HepG2 (cell line): ENCODE measurements around the gene SPATA13. TPM values are rescaled to one million over a fixed set of nuclear protein-coding genes. Genes with fewer than 3 reads are reported as not detected.

ENCODE experiments used
- ATAC-seq: fragments of 200-7000 bp; cut with Tn5 transposase; 3 replicates; pipeline ENCODE4 v1.9.1; 2020; ENCODE audit warnings: mild to moderate bottlenecking, moderate library complexity
- BruUV-seq: library from RNA; stranded (reverse); fragments of 400-500 nt; replicated peaks from 2 replicates; lab custom pipeline; 2021; lab: Mats Ljungman, UMichigan
- CTCF ChIA-PET: fragments of 300-600 bp; formaldehyde crosslinking; extraction: SDS; loops from one replicate; lab custom pipeline; 2021; ENCODE audit warnings: low total read pairs, inconsistent platforms, low intra/inter-chr PET ratio; lab: Yijun Ruan, JAX
- POLR2A ChIA-PET: fragments of 350-600 bp; sonication (Branson Sonifier 250); formaldehyde crosslinking; loops from one replicate; lab custom pipeline; 2020; ENCODE audit warnings: antibody characterized with exemption, inconsistent platforms; lab: Yijun Ruan, JAX
- DNase-seq: peaks from one replicate; pipeline ENCODE4 v3.0.0-alpha.2; 2015; ENCODE audit warnings: low spot score
- FAIRE-seq: peaks from 3 replicates; lab custom pipeline; 2011; peaks lifted over from hg19 to GRCh38; lab: Jason Lieb, UNC
- H2AFZ ChIP-seq: one replicate; pipeline ENCODE4 v1.6.1; 2011; ENCODE audit warnings: low read length, inconsistent platforms
- H3K27ac ChIP-seq: fragments of 300-600 bp; 3 replicates; pipeline ENCODE4 v1.8.0; 2011; ENCODE audit warnings: mixed run types, mild to moderate bottlenecking, mixed read lengths, low read length, inconsistent platforms; ENCODE audit not compliant: insufficient read depth; ENCODE audit errors: extremely low read length
- H3K27me3 ChIP-seq, 2 experiments: fragments of 200-600 bp in 1 of 2; 2 replicates in 1 of 2; 3 replicates in 1 of 2; pipeline versions ENCODE4 v1.6.0 to v1.8.0; 2011; ENCODE audit warnings: low read length in 2 of 2, mild to moderate bottlenecking in 2 of 2, moderate library complexity in 2 of 2, inconsistent platforms in 1 of 2; ENCODE audit not compliant: insufficient read depth in 2 of 2, control insufficient read depth in 1 of 2
- H3K36me3 ChIP-seq, 2 experiments: fragments of 200-600 bp in 1 of 2; replicated peaks in 1 of 2; 2 replicates in 1 of 2; 3 replicates in 1 of 2; pipeline versions ENCODE4 v1.5.1 to v1.8.0; 2011; ENCODE audit warnings: low read length in 2 of 2, inconsistent platforms in 1 of 2; ENCODE audit not compliant: insufficient read depth in 2 of 2, control insufficient read depth in 1 of 2
- H3K4me1 ChIP-seq: 2 replicates; pipeline ENCODE4 v1.5.1; 2012; ENCODE audit warnings: low read length, inconsistent platforms; ENCODE audit not compliant: insufficient read depth
- H3K4me2 ChIP-seq: 2 replicates; pipeline ENCODE4 v1.6.0; 2011; ENCODE audit warnings: low read depth, low read length, inconsistent platforms
- H3K4me3 ChIP-seq, 3 experiments: fragments of 200-600 bp in 1 of 3; sonication (generic), shearing (Covaris generic) in 1 of 3; replicated peaks in 1 of 3; 2 replicates each; pipeline ENCODE4 v1.5.1; 2011 to 2016; ENCODE audit warnings: low read length in 3 of 3, inconsistent platforms in 2 of 3, low read depth in 2 of 3, mild to moderate bottlenecking in 2 of 3, control low read depth in 1 of 3, mixed read lengths in 1 of 3; ENCODE audit not compliant: insufficient read depth in 1 of 3
- H3K79me2 ChIP-seq: one replicate; pipeline ENCODE4 v1.6.1; 2011; ENCODE audit warnings: low read length, inconsistent platforms; ENCODE audit not compliant: insufficient read depth
- H3K9ac ChIP-seq: 2 replicates; pipeline ENCODE4 v1.6.0; 2011; ENCODE audit warnings: mild to moderate bottlenecking, low read depth, low read length, inconsistent platforms; ENCODE audit not compliant: insufficient read depth
- H3K9me3 ChIP-seq: 2 replicates; pipeline ENCODE4 v1.5.1; 2012; ENCODE audit warnings: mild to moderate bottlenecking, low read length
- H4K20me1 ChIP-seq: 2 replicates; pipeline ENCODE4 v1.6.0; 2011; ENCODE audit warnings: inconsistent platforms, mild to moderate bottlenecking, low read length, moderate library complexity; ENCODE audit not compliant: insufficient read depth
- CEBPB ChIP-seq: IDR thresholded peaks from 2 replicates; pipeline ENCODE4 v1.6.1; 2011; ENCODE audit warnings: low read depth, low read length, improper control_type of control experiment, borderline replicate concordance
- CEBPG ChIP-seq: IDR thresholded peaks from 2 replicates; pipeline ENCODE4 v1.6.1; 2016
- KDM5A ChIP-seq: fragments of 200-600 bp; sonication (generic); IDR thresholded peaks from 2 replicates; pipeline ENCODE4 v1.7.0; 2018; ENCODE audit warnings: antibody characterized with exemption, mild to moderate bottlenecking, low read length, borderline replicate concordance
- KLF15 ChIP-seq: sonication (generic); formaldehyde crosslinking; IDR thresholded peaks from 2 replicates; pipeline ENCODE4 v1.8.1; 2023; ENCODE audit warnings: borderline replicate concordance, mild to moderate bottlenecking, inconsistent platforms, missing genetic modification reagents, mixed read lengths
- MED1 ChIP-seq: sonication (generic); formaldehyde crosslinking; IDR thresholded peaks from 2 replicates; pipeline ENCODE4 v1.4.0; 2020; ENCODE audit warnings: missing genetic modification reagents
- NRL ChIP-seq: sonication (generic); formaldehyde crosslinking; IDR thresholded peaks from 2 replicates; pipeline ENCODE4 v1.5.0; 2020; ENCODE audit warnings: missing genetic modification reagents, mild to moderate bottlenecking, moderate library complexity, borderline replicate concordance
- PHF20 ChIP-seq: sonication (generic); formaldehyde crosslinking; IDR thresholded peaks from 2 replicates; pipeline ENCODE4 v1.5.0; 2020; ENCODE audit warnings: mild to moderate bottlenecking, missing genetic modification reagents
- RBFOX2 ChIP-seq: fragments of 200-400 bp; formaldehyde crosslinking; IDR thresholded peaks from 2 replicates; pipeline ENCODE4 v1.6.1; 2017; ENCODE audit warnings: low read depth, mild to moderate bottlenecking, low read length
- RXRB ChIP-seq: IDR thresholded peaks from 2 replicates; pipeline ENCODE4 v1.6.1; 2016; ENCODE audit warnings: borderline replicate concordance, missing genetic modification reagents, missing compliant biosample characterization
- TARDBP ChIP-seq: sonication (generic); formaldehyde crosslinking; IDR thresholded peaks from 2 replicates; pipeline ENCODE4 v1.8.0; 2022; ENCODE audit warnings: mild to moderate bottlenecking, missing genetic modification reagents
- TGIF2 ChIP-seq: IDR thresholded peaks from 2 replicates; pipeline ENCODE4 v1.6.1; 2016; ENCODE audit warnings: control low read depth, missing compliant biosample characterization
- ZNF660 ChIP-seq: sonication (generic); formaldehyde crosslinking; IDR thresholded peaks from 2 replicates; pipeline ENCODE4 v1.5.1; 2020; ENCODE audit warnings: mild to moderate bottlenecking, low read depth, missing genetic modification reagents, borderline replicate concordance
- ZSCAN21 ChIP-seq: sonication (generic); formaldehyde crosslinking; IDR thresholded peaks from 2 replicates; pipeline ENCODE4 v1.8.0; 2022; ENCODE audit warnings: mild to moderate bottlenecking, missing genetic modification reagents, moderate library complexity, borderline replicate concordance
- WGBS: methylation state at CpG from one replicate; pipeline ENCODE4 v1.1.6; 2017; ENCODE audit warnings: low lambda C conversion rate; 5-methylcytosine and 5-hydroxymethylcytosine counted together
- in situ Hi-C: cut with HindIII; loops from 2 replicates; pipeline ENCODE4 v1.10.0; 2017; ENCODE audit warnings: low pct_unique_long_range_greater_than_20kb; ENCODE audit not compliant: extremely low pct_ligation_motif_present
- intact Hi-C: fragments of 100-400 bp; cut with micrococcal nuclease; formaldehyde crosslinking; loops from one replicate; pipeline ENCODE4 v1.10.0; 2022; ENCODE audit not compliant: unreplicated experiment
- polyA plus RNA-seq, 8 experiments: library from polyadenylated mRNA; depleted of rRNA in 3 of 8; stranded (reverse) in 7 of 8; unstranded in 1 of 8; fragments of >200 nt; fragmentation: Illumina TruSeq in 4 of 8; extraction: Trizol in 4 of 8; gene quantifications; 2 replicates each; pipeline versions ENCODE4 v1.2.1 to v1.2.3, GENCODE V29; 2011 to 2016; ENCODE audit warnings: low read depth in 4 of 8, missing spikeins in 1 of 8, mixed read lengths in 1 of 8; ENCODE audit not compliant: insufficient read depth in 1 of 8
- total RNA-seq, 5 experiments: library from RNA; depleted of rRNA; stranded (reverse); fragments of >200 nt; fragmentation: Illumina TruSeq; extraction: Trizol; gene quantifications; 2 replicates each; pipeline ENCODE4 v1.2.3, GENCODE V29; 2016; ENCODE audit warnings: low read depth in 1 of 5
- TF ChIP-seq, protein P1 (sequence below): sonication (generic); formaldehyde crosslinking; IDR thresholded peaks from 2 replicates; pipeline ENCODE4 v1.5.1; 2020; ENCODE audit warnings: mild to moderate bottlenecking, missing genetic modification reagents, borderline replicate concordance
- TF ChIP-seq, protein P2 (sequence below): sonication (generic); formaldehyde crosslinking; IDR thresholded peaks from 2 replicates; pipeline ENCODE4 v1.5.1; 2020; ENCODE audit warnings: missing genetic modification reagents, mild to moderate bottlenecking, borderline replicate concordance

Gene SPATA13
- total and polyA plus RNA-seq, 2 of the 13 experiments (the other 11 are each of a cell fraction or from before 2014, with no cell fraction given): 11.3 to 14.2 TPM

DNA sequence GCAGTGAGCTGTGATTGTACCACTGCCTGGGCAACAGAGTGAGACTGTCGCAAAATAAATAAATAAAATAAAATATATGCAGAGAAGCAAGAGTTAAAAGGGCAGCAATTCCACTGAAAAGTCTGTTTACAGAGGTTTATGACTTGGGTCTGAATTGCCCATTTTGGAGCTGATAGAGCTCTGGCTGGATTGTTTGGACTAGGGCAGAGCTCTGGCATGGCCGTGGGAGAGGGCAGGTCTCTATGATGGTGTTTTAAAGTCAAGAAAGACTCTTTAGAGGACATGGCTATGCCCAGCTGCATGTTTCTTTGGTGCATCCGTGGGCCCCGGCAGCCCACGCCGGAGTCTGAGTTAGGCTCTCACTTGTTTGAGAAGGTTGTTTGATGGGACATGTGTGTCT is 84.3 kb downstream of the SPATA13 start:
- no peak overlapping the region for H3K4me2 ChIP-seq
- 95% methylated on average over 6 of the region's 6 CpGs for WGBS
- no peaks in the 10 kb centered on the region for H3K27me3 ChIP-seq
- H4K20me1 ChIP-seq: 0 out of 2 replicates have a peak, but pooled peaks cover 3% of the 10 kb centered on the region
- TF ChIP-seq KDM5A (no peak), NRL (CRISPR knock-in tag) (no peak), ZSCAN21 (CRISPR knock-in tag) (no peak), KLF15 (CRISPR knock-in tag) (no peak), CEBPB (no peak), RXRB (no peak), RBFOX2 (no peak), MED1 (CRISPR knock-in tag) (no peak), CEBPG (CRISPR knock-in tag) (no peak), ZNF660 (CRISPR knock-in tag) (no peak), PHF20 (CRISPR knock-in tag) (no peak), TARDBP (CRISPR knock-in tag) (no peak), TGIF2 (CRISPR knock-in tag) (no peak)
- TF ChIP-seq, protein P1, sequence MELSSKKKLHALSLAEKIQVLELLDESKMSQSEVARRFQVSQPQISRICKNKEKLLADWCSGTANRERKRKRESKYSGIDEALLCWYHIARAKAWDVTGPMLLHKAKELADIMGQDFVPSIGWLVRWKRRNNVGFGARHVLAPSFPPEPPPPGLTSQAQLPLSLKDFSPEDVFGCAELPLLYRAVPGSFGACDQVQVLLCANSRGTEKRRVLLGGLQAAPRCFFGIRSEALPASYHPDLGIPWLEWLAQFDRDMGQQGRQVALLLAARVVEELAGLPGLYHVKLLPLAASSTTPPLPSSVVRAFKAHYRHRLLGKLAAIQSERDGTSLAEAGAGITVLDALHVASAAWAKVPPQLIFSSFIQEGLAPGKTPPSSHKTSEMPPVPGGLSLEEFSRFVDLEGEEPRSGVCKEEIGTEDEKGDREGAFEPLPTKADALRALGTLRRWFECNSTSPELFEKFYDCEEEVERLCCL: no peak
- TF ChIP-seq, protein P2, sequence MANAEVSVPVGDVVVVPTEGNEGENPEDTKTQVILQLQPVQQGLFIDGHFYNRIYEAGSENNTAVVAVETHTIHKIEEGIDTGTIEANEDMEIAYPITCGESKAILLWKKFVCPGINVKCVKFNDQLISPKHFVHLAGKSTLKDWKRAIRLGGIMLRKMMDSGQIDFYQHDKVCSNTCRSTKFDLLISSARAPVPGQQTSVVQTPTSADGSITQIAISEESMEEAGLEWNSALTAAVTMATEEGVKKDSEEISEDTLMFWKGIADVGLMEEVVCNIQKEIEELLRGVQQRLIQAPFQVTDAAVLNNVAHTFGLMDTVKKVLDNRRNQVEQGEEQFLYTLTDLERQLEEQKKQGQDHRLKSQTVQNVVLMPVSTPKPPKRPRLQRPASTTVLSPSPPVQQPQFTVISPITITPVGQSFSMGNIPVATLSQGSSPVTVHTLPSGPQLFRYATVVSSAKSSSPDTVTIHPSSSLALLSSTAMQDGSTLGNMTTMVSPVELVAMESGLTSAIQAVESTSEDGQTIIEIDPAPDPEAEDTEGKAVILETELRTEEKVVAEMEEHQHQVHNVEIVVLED: no peak
- no peaks in the 10 kb centered on the region for H3K9me3 ChIP-seq
- no peaks in the 10 kb centered on the region for H3K79me2 ChIP-seq
- BruUV-seq: no TSS peak
- DNase-seq (no peak), FAIRE-seq (no peak), ATAC-seq (no peak)
- ChIA-PET POLR2A (no interaction called here), CTCF (no interaction called here)
- peaks cover 20% of the 10 kb centered on the region for H3K4me1 ChIP-seq
- no peak overlapping the region for H3K4me3 ChIP-seq
- H3K36me3 ChIP-seq: peaks cover 2 to 5% of the 10 kb centered on the region in 2 experiments; a peak in 4 of 5 replicates
- no peak overlapping the region for H3K9ac ChIP-seq
- no peak overlapping the region for H2AFZ ChIP-seq
- H3K27ac ChIP-seq: no peak overlapping the region
- intact Hi-C loops: no loop called here
- in situ Hi-C loops: no loop called here
